HepG2 (cell line): Measurements from ENCODE around the gene CISH. TPM values are rescaled to one million over a fixed set of nuclear protein-coding genes. Genes with fewer than 3 reads are reported as not detected.

ENCODE experiments used
- BRD4 ChIP-seq: sonication (generic); formaldehyde crosslinking; IDR thresholded peaks from 2 replicates; pipeline ENCODE4 v1.4.0; 2020; ENCODE audit warnings: missing genetic modification reagents
- CREM ChIP-seq, 2 experiments: sonication (generic) in 1 of 2; formaldehyde crosslinking in 1 of 2; IDR thresholded peaks; 2 replicates each; pipeline versions ENCODE4 v1.4.0 to v1.6.1; 2016 to 2020; ENCODE audit warnings: antibody characterized with exemption in 1 of 2, mild to moderate bottlenecking in 1 of 2, missing genetic modification reagents in 1 of 2
- ELK4 ChIP-seq: sonication (generic); formaldehyde crosslinking; IDR thresholded peaks from 2 replicates; pipeline ENCODE4 v1.9.0; 2021; ENCODE audit warnings: missing genetic modification reagents, borderline replicate concordance
- MEF2D ChIP-seq: sonication (generic); formaldehyde crosslinking; IDR thresholded peaks from 2 replicates; pipeline ENCODE4 v1.5.1; 2020; ENCODE audit warnings: mild to moderate bottlenecking, missing genetic modification reagents
- PCBP2 ChIP-seq: fragments of 200-400 bp; formaldehyde crosslinking; optimal IDR thresholded peaks from 2 replicates; pipeline ENCODE3; 2018; ENCODE audit warnings: low read length, low read depth; ENCODE audit not compliant: poor library complexity, severe bottlenecking
- RARA ChIP-seq: IDR thresholded peaks from 2 replicates; pipeline ENCODE4 v1.6.1; 2016; ENCODE audit warnings: missing genetic modification reagents, missing compliant biosample characterization
- SNAPC4 ChIP-seq: sonication (generic); formaldehyde crosslinking; IDR thresholded peaks from 2 replicates; pipeline ENCODE4 v1.4.0; 2020; ENCODE audit warnings: mild to moderate bottlenecking, missing genetic modification reagents
- ZBTB21 ChIP-seq: sonication (generic); formaldehyde crosslinking; IDR thresholded peaks from 2 replicates; pipeline ENCODE4 v1.4.0; 2020; ENCODE audit warnings: missing genetic modification reagents
- ZBTB26 ChIP-seq: IDR thresholded peaks from 2 replicates; pipeline ENCODE4 v1.6.1; 2016; ENCODE audit warnings: missing compliant biosample characterization, missing genetic modification reagents, borderline replicate concordance
- ZC3H13 ChIP-seq: sonication (generic); formaldehyde crosslinking; IDR thresholded peaks from 2 replicates; pipeline ENCODE4 v1.8.1; 2023; ENCODE audit warnings: mild to moderate bottlenecking, missing genetic modification reagents, moderate library complexity
- ZFP62 ChIP-seq: sonication (generic); formaldehyde crosslinking; IDR thresholded peaks from 2 replicates; pipeline ENCODE4 v1.4.0; 2020; ENCODE audit warnings: missing genetic modification reagents
- ZNF615 ChIP-seq: sonication (generic); formaldehyde crosslinking; IDR thresholded peaks from 2 replicates; pipeline ENCODE4 v1.5.0; 2020; ENCODE audit warnings: mild to moderate bottlenecking, missing genetic modification reagents, borderline replicate concordance
- ZNF629 ChIP-seq: sonication (generic); formaldehyde crosslinking; conservative IDR thresholded peaks from 2 replicates; pipeline ENCODE4 v1.5.0; 2020; ENCODE audit warnings: missing genetic modification reagents
- ZNF639 ChIP-seq: conservative IDR thresholded peaks from 2 replicates; pipeline ENCODE4 v1.6.1; 2018; ENCODE audit warnings: missing genetic modification reagents
- ZNF670 ChIP-seq: sonication (generic); formaldehyde crosslinking; IDR thresholded peaks from 2 replicates; pipeline ENCODE4 v1.8.0; 2022; ENCODE audit warnings: mild to moderate bottlenecking, missing genetic modification reagents, borderline replicate concordance
- polyA plus RNA-seq, 8 experiments: library from polyadenylated mRNA; depleted of rRNA in 3 of 8; stranded (reverse) in 7 of 8; unstranded in 1 of 8; fragments of >200 nt; fragmentation: Illumina TruSeq in 4 of 8; extraction: Trizol in 4 of 8; gene quantifications; 2 replicates each; pipeline versions ENCODE4 v1.2.1 to v1.2.3, GENCODE V29; 2011 to 2016; ENCODE audit warnings: low read depth in 4 of 8, missing spikeins in 1 of 8, mixed read lengths in 1 of 8; ENCODE audit not compliant: insufficient read depth in 1 of 8
- total RNA-seq, 5 experiments: library from RNA; depleted of rRNA; stranded (reverse); fragments of >200 nt; fragmentation: Illumina TruSeq; extraction: Trizol; gene quantifications; 2 replicates each; pipeline ENCODE4 v1.2.3, GENCODE V29; 2016; ENCODE audit warnings: low read depth in 1 of 5

CISH gene
- total and polyA plus RNA-seq, 2 of the 13 experiments (the other 11 are each of a cell fraction or from before 2014, with no cell fraction given) = 0.91 to 1.5 TPM

- TF ChIP-seq ZBTB26 (CRISPR knock-in tag) = 0 out of 2 replicates have a peak, but pooled peaks have one; percentile 53
- peak; percentile 15; the same call in 1 of the 2 replicates for TF ChIP-seq ZBTB21 (CRISPR knock-in tag)
- TF ChIP-seq ZC3H13 = no peak
- no peak for TF ChIP-seq ZNF639 (CRISPR knock-in tag)
- TF ChIP-seq SNAPC4 (CRISPR knock-in tag) = 0 out of 2 replicates have a peak, but pooled peaks have one; percentile 41
- TF ChIP-seq ZNF629 (CRISPR knock-in tag) = peak; percentile 43; the same call in 1 of the 2 replicates
- peak; percentile 64 for TF ChIP-seq CREM (IDR thresholded peaks at IDR 0.05)
- no peak for TF ChIP-seq CREM (CRISPR knock-in tag; IDR thresholded peaks at IDR 0.05)
- TF ChIP-seq ZNF615 = 0 out of 2 replicates have a peak, but pooled peaks have one; percentile 56
- no peak for TF ChIP-seq ZFP62 (CRISPR knock-in tag)
- peak; percentile 59; the same call in 1 of the 2 replicates for TF ChIP-seq ZNF670 (CRISPR knock-in tag)
- TF ChIP-seq PCBP2 = no peak
- TF ChIP-seq ELK4 = no peak
- TF ChIP-seq MEF2D (CRISPR knock-in tag) = 0 out of 2 replicates have a peak, but pooled peaks have one; percentile 56
- peak; percentile 94 for TF ChIP-seq RARA (CRISPR knock-in tag)
- TF ChIP-seq BRD4 (CRISPR knock-in tag) = peak; percentile 61; the same call in 1 of the 2 replicates
Measured at GRCh38 chr3:50600841-50601591, 10.6 kb downstream of the CISH start (continued).
